Cardiac septum (tissue), 1 donor: ENCODE results near the gene MRPS25. TPM values are rescaled to one million over a fixed set of nuclear protein-coding genes. Genes with fewer than 3 reads are reported as not detected.
"Not testable (repeated sequence)": the region's sequence is repeated elsewhere in the genome, so short reads cannot be mapped to it uniquely, and the experiment has no call there.

Experiments used
- DNase-seq: peaks from one replicate; pipeline ENCODE4 v3.0.0-alpha.2; 2020; ENCODE audit warnings: low spot score
- intact Hi-C: fragments of 100-400 bp; cut with DNase I; formaldehyde crosslinking; loops from one replicate; pipeline ENCODE4 v1.14.0; 2022
- total RNA-seq: library from RNA; stranded (reverse); fragmentation: NEBNext Ultra II Directional; extraction: Animal tissue kit (Norgen Biotek cat#: 25700); gene quantifications from one replicate; pipeline ENCODE4 v1.2.1, GENCODE V29; 2021
- donor health status: DM: no; HTN: no; CAD: no.

MRPS25 gene
- total RNA-seq, 1 donor from 2014 or later: 77.7 TPM

DNA sequence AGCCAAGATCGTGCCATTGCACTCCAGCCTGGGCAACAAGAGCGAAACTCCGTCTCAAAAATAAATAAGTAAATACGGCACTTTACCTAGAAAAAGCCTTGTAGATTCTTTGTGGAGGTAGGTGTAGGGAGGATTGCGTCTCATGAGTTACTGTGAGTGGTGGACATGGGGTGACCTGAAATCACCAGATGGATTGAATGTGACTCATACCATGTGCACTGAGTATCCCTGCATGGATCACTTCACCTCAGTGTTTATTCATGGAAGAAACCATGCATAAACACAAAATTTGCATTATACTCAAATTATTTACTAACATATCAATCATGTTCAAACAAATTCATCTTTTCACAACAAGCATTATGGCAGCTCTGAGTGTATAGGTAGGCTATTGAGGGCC lies 55.9 kb downstream of the MRPS25 start:
- DNase-seq: no peak
- intact Hi-C loops: no loop called here

DNA sequence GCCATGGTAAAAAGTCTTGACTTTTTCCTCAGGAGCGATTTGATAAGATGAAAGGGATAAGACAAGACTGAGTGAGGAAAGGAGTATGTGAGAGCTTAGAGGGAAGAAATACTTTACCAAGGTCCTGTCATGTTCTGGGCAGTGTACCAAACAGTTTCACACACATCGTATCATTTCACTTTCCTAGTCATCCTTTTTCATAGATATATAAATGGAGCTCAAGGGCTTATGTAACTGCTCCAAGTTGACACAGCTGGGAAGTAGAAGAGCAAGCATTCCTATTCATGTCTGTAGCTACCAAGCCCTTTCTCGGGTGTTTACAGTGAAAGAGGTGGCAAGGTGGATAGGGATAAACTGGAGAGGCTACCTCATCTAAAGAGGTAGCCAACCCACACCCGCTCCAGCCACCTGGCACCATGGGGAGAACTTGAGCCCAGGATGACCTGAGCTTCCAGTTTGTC lies 57.4 kb downstream of the MRPS25 start:
- no peak for DNase-seq
- intact Hi-C loops: no loop called here

DNA sequence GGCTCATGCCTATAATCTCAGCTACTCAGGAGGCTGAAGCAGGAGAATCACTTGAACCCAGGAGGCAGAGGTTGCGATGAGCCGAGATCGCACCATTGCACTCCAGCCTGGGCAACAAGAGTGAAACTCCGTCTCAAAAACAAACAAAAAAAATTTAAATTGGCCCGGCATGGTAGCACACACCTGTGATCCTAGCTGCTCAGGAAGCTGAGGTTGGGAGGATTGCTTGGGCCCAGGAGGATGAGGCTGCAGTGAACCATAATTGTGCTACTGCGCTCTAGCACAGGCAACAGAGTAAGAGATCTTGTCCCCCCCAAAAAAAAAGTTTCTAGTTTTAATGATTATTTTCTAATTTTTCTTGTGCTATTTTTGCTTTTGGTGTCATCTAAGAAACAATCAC lies 65.9 kb downstream of the MRPS25 start:
- intact Hi-C loops, DNase-seq: not testable (repeated sequence)

Other genes starting within 250 kb of the MRPS25 start
- 15.6 TPM for gene FGD5, start 246.4 kb downstream of the MRPS25 start, total RNA-seq
- gene NR2C2, start 117.7 kb downstream of the MRPS25 start, total RNA-seq: 32.7 TPM
- gene RBSN, start 33.8 kb upstream of the MRPS25 start, total RNA-seq: 24.1 TPM
- 29.2 TPM for gene CAPN7, start 140.9 kb upstream of the MRPS25 start, total RNA-seq